ENCODE data around the gene RXFP3.

DNA sequence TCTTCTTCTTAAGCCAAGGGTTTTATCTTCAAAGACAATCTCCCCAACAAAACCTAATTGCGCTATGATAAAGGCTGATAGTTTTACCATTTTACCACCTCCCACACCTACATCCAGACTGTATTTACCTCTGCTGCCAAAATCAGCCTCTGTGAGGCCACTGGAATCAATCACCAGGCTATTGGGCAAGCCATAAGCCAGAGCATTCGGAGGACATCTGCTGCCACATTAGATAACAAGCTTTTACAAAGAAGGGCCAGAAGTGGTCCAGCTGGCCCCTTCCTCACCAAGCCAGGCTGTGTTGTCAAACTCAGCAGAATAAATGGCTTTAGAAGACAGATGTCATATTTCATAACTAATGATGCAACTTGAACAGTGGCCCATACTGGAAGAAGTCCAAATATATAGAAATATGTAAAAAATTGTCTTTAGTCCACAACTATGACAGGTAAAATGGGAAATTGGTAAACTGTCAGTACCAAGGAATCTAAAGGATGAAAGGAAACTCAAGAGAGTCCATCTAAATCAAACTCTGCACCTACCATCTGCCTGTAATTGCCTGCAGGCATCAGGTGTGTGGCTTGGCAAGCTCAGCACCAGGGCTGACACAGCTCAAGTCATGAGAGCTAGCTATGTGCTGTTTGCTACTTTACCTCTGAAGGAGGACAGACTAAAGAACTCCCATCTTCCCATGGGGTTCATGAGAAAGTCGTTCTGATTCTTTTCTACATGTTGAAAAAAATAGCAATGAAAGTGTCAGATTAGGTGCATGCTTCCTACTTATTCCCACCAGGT, 32.2 kb downstream of the RXFP3 start:
- TF ChIP-seq POLR2A (IDR thresholded peaks at IDR 0.05; ENCODE audit: low read length) (no peak), GATA1 (IDR thresholded peaks at IDR 0.05; ENCODE audit: low read depth, low read length) (no peak)
